Endothelial cell (in vitro differentiated cells): ENCODE results near the gene RHOH. TPM values are rescaled to one million over a fixed set of nuclear protein-coding genes. Genes with fewer than 3 reads are reported as not detected.

Source experiments
- DNase-seq: peaks from one replicate; pipeline ENCODE4 v3.0.0; 2021; ENCODE audit warnings: low spot score
- H3K27ac Mint-ChIP-seq: one replicate; pipeline ENCODE4 v1.8.0; 2021; ENCODE audit warnings: mixed read lengths, inconsistent platforms; ENCODE audit not compliant: unreplicated experiment
- H3K27me3 Mint-ChIP-seq: one replicate; pipeline ENCODE4 v1.8.0; 2021; ENCODE audit warnings: mild to moderate bottlenecking, moderate library complexity, mixed read lengths, inconsistent platforms; ENCODE audit not compliant: unreplicated experiment
- H3K36me3 Mint-ChIP-seq: one replicate; pipeline ENCODE4 v1.8.0; 2021; ENCODE audit warnings: mild to moderate bottlenecking, low read depth, mixed read lengths, inconsistent platforms; ENCODE audit not compliant: unreplicated experiment
- H3K4me1 Mint-ChIP-seq: one replicate; pipeline ENCODE4 v1.8.0; 2021; ENCODE audit warnings: mild to moderate bottlenecking, mixed read lengths, inconsistent platforms; ENCODE audit not compliant: unreplicated experiment
- H3K4me3 Mint-ChIP-seq: one replicate; pipeline ENCODE4 v1.8.0; 2021; ENCODE audit warnings: mild to moderate bottlenecking, mixed read lengths, inconsistent platforms; ENCODE audit not compliant: unreplicated experiment
- H3K9me3 Mint-ChIP-seq: one replicate; pipeline ENCODE4 v1.8.0; 2021; ENCODE audit warnings: mixed read lengths, inconsistent platforms; ENCODE audit not compliant: unreplicated experiment
- total RNA-seq: library from RNA; stranded (reverse); fragmentation: NEBNext Ultra II Directional; extraction: Animal tissue kit (Norgen Biotek cat#: 25700); gene quantifications from one replicate; pipeline ENCODE4 v1.2.1, GENCODE V29; 2021; ENCODE audit not compliant: unreplicated experiment
- TF ChIP-seq, protein P1 (sequence below): fragments of 200-600 bp; sonication (generic); IDR thresholded peaks from one replicate; pipeline ENCODE4 v1.5.0; 2021; ENCODE audit warnings: antibody characterized with exemption; ENCODE audit not compliant: unreplicated experiment

RHOH gene
- total RNA-seq, 1 donor from 2014 or later: 20.4 TPM

- peaks cover 16% of the 10 kb centered on the region for H3K4me1 Mint-ChIP-seq
- H3K27me3 Mint-ChIP-seq: no peaks in the 10 kb centered on the region
- TF ChIP-seq, protein P1, sequence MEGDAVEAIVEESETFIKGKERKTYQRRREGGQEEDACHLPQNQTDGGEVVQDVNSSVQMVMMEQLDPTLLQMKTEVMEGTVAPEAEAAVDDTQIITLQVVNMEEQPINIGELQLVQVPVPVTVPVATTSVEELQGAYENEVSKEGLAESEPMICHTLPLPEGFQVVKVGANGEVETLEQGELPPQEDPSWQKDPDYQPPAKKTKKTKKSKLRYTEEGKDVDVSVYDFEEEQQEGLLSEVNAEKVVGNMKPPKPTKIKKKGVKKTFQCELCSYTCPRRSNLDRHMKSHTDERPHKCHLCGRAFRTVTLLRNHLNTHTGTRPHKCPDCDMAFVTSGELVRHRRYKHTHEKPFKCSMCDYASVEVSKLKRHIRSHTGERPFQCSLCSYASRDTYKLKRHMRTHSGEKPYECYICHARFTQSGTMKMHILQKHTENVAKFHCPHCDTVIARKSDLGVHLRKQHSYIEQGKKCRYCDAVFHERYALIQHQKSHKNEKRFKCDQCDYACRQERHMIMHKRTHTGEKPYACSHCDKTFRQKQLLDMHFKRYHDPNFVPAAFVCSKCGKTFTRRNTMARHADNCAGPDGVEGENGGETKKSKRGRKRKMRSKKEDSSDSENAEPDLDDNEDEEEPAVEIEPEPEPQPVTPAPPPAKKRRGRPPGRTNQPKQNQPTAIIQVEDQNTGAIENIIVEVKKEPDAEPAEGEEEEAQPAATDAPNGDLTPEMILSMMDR: no peak
- H3K4me3 Mint-ChIP-seq: no peak overlapping the region
- DNase-seq: no peak
- no peaks in the 10 kb centered on the region for H3K9me3 Mint-ChIP-seq
- H3K27ac Mint-ChIP-seq: no peak overlapping the region
- H3K36me3 Mint-ChIP-seq: peaks cover 13% of the 10 kb centered on the region
These were observed 27.6 kb downstream of the RHOH start for GRCh38 chr4:40224432-40224831.

GRCh38 chr4:40225497-40225896 is 28.7 kb downstream of the RHOH start:
- H3K4me3 Mint-ChIP-seq: no peak overlapping the region
- H3K9me3 Mint-ChIP-seq: no peaks in the 10 kb centered on the region
- TF ChIP-seq, protein P1: no peak
- peaks cover 13% of the 10 kb centered on the region for H3K36me3 Mint-ChIP-seq
- H3K27me3 Mint-ChIP-seq: no peaks in the 10 kb centered on the region
- no peak for DNase-seq
- H3K27ac Mint-ChIP-seq: peak overlapping the region; percentile 33
- peaks cover 16% of the 10 kb centered on the region for H3K4me1 Mint-ChIP-seq

- no peaks in the 10 kb centered on the region for H3K27me3 Mint-ChIP-seq
- no peak overlapping the region for H3K27ac Mint-ChIP-seq
- TF ChIP-seq, protein P1: no peak
- H3K4me3 Mint-ChIP-seq: no peak overlapping the region
- peaks cover 16% of the 10 kb centered on the region for H3K4me1 Mint-ChIP-seq
- no peaks in the 10 kb centered on the region for H3K9me3 Mint-ChIP-seq
- no peak for DNase-seq
- peaks cover 9% of the 10 kb centered on the region for H3K36me3 Mint-ChIP-seq
These were observed 30.5 kb downstream of the RHOH start for GRCh38 chr4:40227284-40227683.

GRCh38 chr4:40228497-40229365 is 31.9 kb downstream of the RHOH start:
- TF ChIP-seq, protein P1: peak; percentile 41
- no peak for DNase-seq
- no peak overlapping the region for H3K4me3 Mint-ChIP-seq
- H3K36me3 Mint-ChIP-seq: peaks cover 12% of the 10 kb centered on the region
- H3K9me3 Mint-ChIP-seq: no peaks in the 10 kb centered on the region
- no peak overlapping the region for H3K27ac Mint-ChIP-seq
- no peaks in the 10 kb centered on the region for H3K27me3 Mint-ChIP-seq
- H3K4me1 Mint-ChIP-seq: peaks cover 16% of the 10 kb centered on the region

GRCh38 chr4:40231316-40231863 is 34.6 kb downstream of the RHOH start:
- Mint-ChIP-seq H3K36me3 (peaks cover 12% of the 10 kb centered on the region), H3K9me3 (no peaks in the 10 kb centered on the region), H3K4me3 (no peak overlapping the region), H3K4me1 (peaks cover 7% of the 10 kb centered on the region), H3K27me3 (no peaks in the 10 kb centered on the region), H3K27ac (no peak overlapping the region)
- TF ChIP-seq, protein P1: no peak
- DNase-seq: no peak
